Trophoblast cell (in vitro differentiated cells and primary cell): Measurements from ENCODE around the gene SUN1.
"Not testable (repeated sequence)": the region's sequence is repeated elsewhere in the genome, so short reads cannot be mapped to it uniquely, and the experiment has no call there.

ENCODE experiments used
- DNase-seq, 2 donors: peaks; one replicate each; pipeline ENCODE4 v3.0.0-alpha.2; 2016
- H2AFZ ChIP-seq: 2 replicates; pipeline ENCODE4 v1.6.1; 2013; ENCODE audit warnings: low read length, moderate library complexity, mild to moderate bottlenecking; ENCODE audit not compliant: insufficient read depth, poor library complexity
- H2AK5ac ChIP-seq: 2 replicates; pipeline ENCODE4 v1.6.1; 2013; ENCODE audit warnings: mild to moderate bottlenecking, low read length
- H2BK120ac ChIP-seq: 2 replicates; pipeline ENCODE4 v1.6.1; 2013; ENCODE audit warnings: low read length, mild to moderate bottlenecking, moderate library complexity; ENCODE audit not compliant: insufficient read depth, poor library complexity
- H2BK12ac ChIP-seq: 2 replicates; pipeline ENCODE4 v1.6.1; 2013; ENCODE audit warnings: mild to moderate bottlenecking, low read length, moderate library complexity
- H2BK5ac ChIP-seq: 2 replicates; pipeline ENCODE4 v1.6.1; 2013; ENCODE audit warnings: low read length, low read depth, moderate library complexity, mild to moderate bottlenecking; ENCODE audit not compliant: poor library complexity
- H3K14ac ChIP-seq: 2 replicates; pipeline ENCODE4 v1.6.1; 2013; ENCODE audit warnings: mild to moderate bottlenecking, low read length
- H3K18ac ChIP-seq: 2 replicates; pipeline ENCODE4 v1.6.1; 2013; ENCODE audit warnings: mild to moderate bottlenecking, low read length
- H3K23ac ChIP-seq: 2 replicates; pipeline ENCODE4 v1.6.1; 2013; ENCODE audit warnings: low read length
- H3K27ac ChIP-seq: 2 replicates; pipeline ENCODE4 v1.5.1; 2013; ENCODE audit warnings: low read depth, mild to moderate bottlenecking, inconsistent platforms, low read length, moderate library complexity
- H3K27me3 ChIP-seq: 2 replicates; pipeline ENCODE4 v1.6.1; 2013; ENCODE audit warnings: inconsistent platforms, mild to moderate bottlenecking, low read length, moderate library complexity; ENCODE audit not compliant: insufficient read depth
- H3K36me3 ChIP-seq, 2 experiments: 1 replicate in 1 of 2; 2 replicates in 1 of 2; pipeline ENCODE4 v1.6.1; 2013; ENCODE audit warnings: low read length in 2 of 2, mild to moderate bottlenecking in 2 of 2, moderate library complexity in 1 of 2; ENCODE audit not compliant: insufficient read depth in 2 of 2, control insufficient read depth in 1 of 2
- H3K4ac ChIP-seq: 2 replicates; pipeline ENCODE4 v1.6.1; 2013; ENCODE audit warnings: low read depth, mild to moderate bottlenecking, low read length, moderate library complexity
- H3K4me1 ChIP-seq, 2 experiments: 1 replicate in 1 of 2; 2 replicates in 1 of 2; pipeline ENCODE4 v1.6.1; 2013; ENCODE audit warnings: low read length in 2 of 2, mild to moderate bottlenecking in 2 of 2, moderate library complexity in 1 of 2; ENCODE audit not compliant: insufficient read depth in 2 of 2, control insufficient read depth in 1 of 2
- H3K4me2 ChIP-seq: 2 replicates; pipeline ENCODE4 v1.6.1; 2013; ENCODE audit warnings: inconsistent platforms, mild to moderate bottlenecking, low read length, moderate library complexity
- H3K4me3 ChIP-seq: 2 replicates; pipeline ENCODE4 v1.5.1; 2013; ENCODE audit warnings: mild to moderate bottlenecking, low read depth, low read length, inconsistent platforms
- H3K79me1 ChIP-seq: one replicate; pipeline ENCODE4 v1.6.1; 2013; ENCODE audit warnings: low read length
- H3K79me2 ChIP-seq: 2 replicates; pipeline ENCODE4 v1.6.1; 2013; ENCODE audit warnings: low read length, mild to moderate bottlenecking; ENCODE audit not compliant: control insufficient read depth, insufficient read depth, poor library complexity
- H3K9ac ChIP-seq: 2 replicates; pipeline ENCODE4 v1.6.1; 2013; ENCODE audit warnings: mild to moderate bottlenecking, low read length
- H3K9me3 ChIP-seq: 2 replicates; pipeline ENCODE4 v1.6.1; 2013; ENCODE audit warnings: low read depth, mild to moderate bottlenecking, control low read depth, inconsistent platforms, low read length; ENCODE audit not compliant: insufficient read depth
- H4K12ac ChIP-seq: 2 replicates; pipeline ENCODE4 v1.6.1; 2013; ENCODE audit warnings: low read depth, mild to moderate bottlenecking, low read length, moderate library complexity
- H4K8ac ChIP-seq: 2 replicates; pipeline ENCODE4 v1.6.1; 2013; ENCODE audit warnings: low read depth, mild to moderate bottlenecking, low read length, moderate library complexity
- H4K91ac ChIP-seq: one replicate; pipeline ENCODE4 v1.6.1; 2013; ENCODE audit warnings: low read depth, mild to moderate bottlenecking, low read length, moderate library complexity
- WGBS: extraction: QIAGEN DNeasy Blood & Tissue Kit; methylation state at CpG from one replicate; pipeline ENCODE4 v1.1.7; 2013; ENCODE audit warnings: missing lambda C conversion rate; ENCODE audit not compliant: insufficient read length, insufficient coverage; ENCODE audit errors: extremely low coverage; 5-methylcytosine and 5-hydroxymethylcytosine counted together

SUN1 gene

GRCh38 chr7:794207-794606, 38.1 kb upstream of the SUN1 start:
- no CpG with 5 or more reads among the region's 5 CpGs for WGBS
- no peaks in the 10 kb centered on the region for H3K36me3 ChIP-seq
- H2AFZ ChIP-seq = no peak overlapping the region
- no peak overlapping the region for H3K18ac ChIP-seq
- no peaks in the 10 kb centered on the region for H3K27me3 ChIP-seq
- H3K4ac ChIP-seq = no peak overlapping the region
- no peaks in the 10 kb centered on the region for H3K4me1 ChIP-seq
- H3K79me1 ChIP-seq = no peaks in the 10 kb centered on the region
- peaks cover 3% of the 10 kb centered on the region for H3K9me3 ChIP-seq
- no peaks in the 10 kb centered on the region for H3K79me2 ChIP-seq
- no peak for DNase-seq
- H3K27ac ChIP-seq = no peak overlapping the region
- H2BK120ac ChIP-seq = no peak overlapping the region
- H3K4me2 ChIP-seq = no peak overlapping the region
- H4K91ac ChIP-seq = no peak overlapping the region
- no peak overlapping the region for H3K14ac ChIP-seq
- no peak overlapping the region for H4K8ac ChIP-seq
- no peak overlapping the region for H2BK5ac ChIP-seq
- no peak overlapping the region for H3K23ac ChIP-seq
- no peak overlapping the region for H4K12ac ChIP-seq
- no peak overlapping the region for H3K4me3 ChIP-seq
- H2AK5ac ChIP-seq = no peak overlapping the region
- H3K9ac ChIP-seq = no peak overlapping the region
- no peak overlapping the region for H2BK12ac ChIP-seq

DNA sequence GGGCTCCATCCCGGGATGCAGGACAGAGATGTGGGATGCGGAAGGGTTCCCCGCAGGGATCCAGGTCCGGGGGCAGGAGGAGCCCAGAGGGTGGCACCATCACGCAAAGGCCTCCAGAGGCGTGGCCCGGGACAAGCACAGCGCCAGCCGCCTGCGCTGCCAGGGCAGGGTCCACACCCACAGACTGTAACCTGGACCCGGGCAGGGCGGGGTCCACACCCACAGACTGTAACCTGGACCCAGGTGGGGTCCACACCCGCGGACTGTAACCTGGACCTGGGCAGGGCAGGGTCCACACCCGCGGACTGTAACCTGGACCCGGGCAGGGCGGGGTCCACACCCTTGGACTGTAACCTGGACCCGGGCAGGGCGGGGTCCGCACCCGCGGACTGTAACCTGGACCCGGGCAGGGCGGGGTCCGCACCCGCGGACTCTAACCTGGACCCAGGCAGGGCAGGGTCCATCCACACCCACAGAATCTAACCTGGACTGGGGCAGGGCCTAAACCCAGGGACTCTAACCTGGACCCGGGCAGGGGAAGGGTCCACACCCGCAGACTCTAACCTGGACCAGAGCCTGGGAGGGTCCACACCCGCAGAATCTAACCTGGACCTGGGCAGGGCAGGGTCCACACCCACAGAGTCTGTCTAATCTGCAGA, 37.5 kb upstream of the SUN1 start:
- no peak overlapping the region for H2BK12ac ChIP-seq
- no CpG with 5 or more reads among the region's 31 CpGs for WGBS
- no peak overlapping the region for H4K12ac ChIP-seq

DNA sequence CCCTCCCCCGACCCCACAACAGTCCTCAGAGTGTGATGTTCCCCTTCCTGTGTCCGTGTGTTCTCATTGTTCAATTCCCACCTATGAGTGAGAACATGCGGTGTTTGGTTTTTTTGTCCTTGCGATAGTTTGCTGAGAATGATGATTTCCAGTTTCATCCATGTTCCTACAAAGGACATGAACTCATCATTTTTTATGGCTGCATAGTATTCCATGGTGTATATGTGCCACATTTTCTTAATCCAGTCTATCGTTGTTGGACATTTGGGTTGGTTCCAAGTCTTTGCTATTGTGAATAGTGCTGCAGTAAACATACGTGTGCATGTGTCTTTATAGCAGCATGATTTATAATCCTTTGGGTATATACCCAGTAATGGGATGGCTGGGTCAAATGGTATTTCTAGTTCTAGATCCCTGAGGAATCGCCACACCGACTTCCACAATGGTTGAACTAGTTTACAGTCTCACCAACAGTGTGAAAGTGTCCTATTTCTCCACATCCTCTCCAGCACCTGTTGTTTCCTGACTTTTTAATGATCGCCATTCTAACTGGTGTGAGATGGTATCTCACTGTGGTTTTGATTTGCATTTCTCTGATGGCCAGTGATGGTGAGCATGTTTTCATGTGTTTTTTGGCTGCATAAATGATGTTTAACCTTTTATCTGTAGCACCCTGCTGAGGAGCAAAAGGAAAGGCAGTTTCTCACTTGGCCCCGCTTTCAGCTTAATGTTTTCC, 35.7 kb upstream of the SUN1 start:
- DNase-seq, H3K18ac ChIP-seq, H2BK5ac ChIP-seq, H4K91ac ChIP-seq, H3K4me3 ChIP-seq, H3K4me2 ChIP-seq, H3K79me1 ChIP-seq, H2AK5ac ChIP-seq, H3K4me1 ChIP-seq, H3K9ac ChIP-seq, H3K27ac ChIP-seq, H2BK120ac ChIP-seq, H3K14ac ChIP-seq, H4K8ac ChIP-seq, H3K27me3 ChIP-seq, H3K23ac ChIP-seq, H3K4ac ChIP-seq, H2BK12ac ChIP-seq, H2AFZ ChIP-seq, H3K9me3 ChIP-seq, H3K79me2 ChIP-seq, H4K12ac ChIP-seq, H3K36me3 ChIP-seq: not testable (repeated sequence)
- WGBS = no CpG with 5 or more reads among the region's 10 CpGs

More for the DNA sequence above, 37.5 kb upstream of the SUN1 start:
- H3K23ac ChIP-seq = no peak overlapping the region
- no peak overlapping the region for H3K27ac ChIP-seq
- no peaks in the 10 kb centered on the region for H3K4me1 ChIP-seq
- no peak overlapping the region for H3K14ac ChIP-seq
- no peak overlapping the region for H3K9ac ChIP-seq
- DNase-seq = no peak
- no peak overlapping the region for H2AK5ac ChIP-seq
- no peaks in the 10 kb centered on the region for H3K79me2 ChIP-seq
- no peak overlapping the region for H3K4me3 ChIP-seq
- H3K9me3 ChIP-seq = peaks cover 3% of the 10 kb centered on the region
- no peak overlapping the region for H2BK5ac ChIP-seq
- no peak overlapping the region for H2AFZ ChIP-seq
- H4K8ac ChIP-seq = no peak overlapping the region
- no peak overlapping the region for H3K18ac ChIP-seq
- no peaks in the 10 kb centered on the region for H3K27me3 ChIP-seq
- H2BK120ac ChIP-seq = no peak overlapping the region
- no peak overlapping the region for H3K4me2 ChIP-seq
- no peaks in the 10 kb centered on the region for H3K79me1 ChIP-seq
- no peak overlapping the region for H3K4ac ChIP-seq
- H3K36me3 ChIP-seq = no peaks in the 10 kb centered on the region
- no peak overlapping the region for H4K91ac ChIP-seq

GRCh38 chr7:798921-799470, 33.3 kb upstream of the SUN1 start:
- no CpG with 5 or more reads among the region's 12 CpGs for whole genome bisulfite sequencing
- H3K79me1 ChIP-seq = no peaks in the 10 kb centered on the region

More at GRCh38 chr7:798921-799470, 33.3 kb upstream of the SUN1 start:
- Histone ChIP-seq H3K4ac (no peak overlapping the region), H3K4me1 (no peaks in the 10 kb centered on the region), H2BK5ac (no peak overlapping the region), H3K23ac (no peak overlapping the region), H2BK120ac (no peak overlapping the region), H4K12ac (no peak overlapping the region), H4K91ac (no peak overlapping the region), H3K18ac (no peak overlapping the region), H3K27me3 (no peaks in the 10 kb centered on the region), H2AFZ (no peak overlapping the region), H4K8ac (no peak overlapping the region), H3K4me2 (no peak overlapping the region), H3K4me3 (no peak overlapping the region), H3K14ac (no peak overlapping the region), H2BK12ac (no peak overlapping the region), H3K9me3 (peaks cover 3% of the 10 kb centered on the region), H2AK5ac (no peak overlapping the region), H3K27ac (no peak overlapping the region), H3K79me2 (no peaks in the 10 kb centered on the region), H3K36me3 (peaks cover 0 to under 1% of the 10 kb centered on the region in 2 experiments), H3K9ac (no peak overlapping the region)
- DNase-seq = no peak
